Tibial nerve (tissue), 4 donors: ENCODE measurements around the gene OTUD1. TPM values are rescaled to one million over a fixed set of nuclear protein-coding genes. Genes with fewer than 3 reads are reported as not detected.
A peak's percentile ranks its signal among the peaks of the same experiment; 100 is the strongest.

Source experiments
- DNase-seq, 2 donors: peaks; one replicate each; pipeline ENCODE4 v3.0.0-alpha.2; 2019; ENCODE audit warnings: low spot score in 2 of 2
- H3K27ac ChIP-seq, 4 donors: fragments of 200-600 bp; sonication (generic) in 3 of 4; one replicate each; pipeline ENCODE4 v1.5.1; 2017 to 2019; ENCODE audit warnings: mild to moderate bottlenecking in 1 of 4
- H3K27me3 ChIP-seq, 2 donors: fragments of 200-600 bp; sonication (generic) in 1 of 2; one replicate each; pipeline versions ENCODE4 v1.5.1 to v1.6.0; 2017 to 2019
- H3K36me3 ChIP-seq, 3 donors: fragments of 200-600 bp; sonication (generic); one replicate each; pipeline ENCODE4 v1.5.1; 2018 to 2019
- H3K4me1 ChIP-seq, 4 donors: fragments of 200-600 bp; sonication (generic) in 3 of 4; one replicate each; pipeline ENCODE4 v1.5.1; 2017 to 2019
- H3K4me3 ChIP-seq, 4 donors: fragments of 200-600 bp; sonication (generic) in 3 of 4; one replicate each; pipeline ENCODE4 v1.5.1; 2017 to 2019; ENCODE audit warnings: mild to moderate bottlenecking in 1 of 4, moderate library complexity in 1 of 4
- H3K9me3 ChIP-seq, 4 donors: fragments of 200-600 bp; sonication (generic) in 3 of 4; one replicate each; pipeline ENCODE4 v1.5.1; 2017 to 2019
- EP300 ChIP-seq, 2 donors: sonication (generic); formaldehyde crosslinking; IDR thresholded peaks; one replicate each; pipeline ENCODE4 v1.6.1; 2017; ENCODE audit warnings: antibody characterized with exemption in 2 of 2, mild to moderate bottlenecking in 1 of 2
- POLR2A ChIP-seq, 2 donors: fragments of 450-650 bp; IDR thresholded peaks; one replicate each; pipeline ENCODE4 v1.6.1; 2017; ENCODE audit warnings: antibody characterized with exemption in 2 of 2, mild to moderate bottlenecking in 2 of 2, moderate library complexity in 2 of 2
- WGBS, 2 donors: methylation state at CpG; one replicate each; pipeline ENCODE4 v1.1.5; 2018; 5-methylcytosine and 5-hydroxymethylcytosine counted together
- total RNA-seq, 4 donors: library from RNA; depleted of rRNA; stranded (reverse); fragments of >200 nt; gene quantifications; one replicate each; pipeline ENCODE4 v1.1.0, GENCODE V29; 2016
- TF ChIP-seq, protein P1 (sequence below), 5 experiments: fragments of 200-600 bp in 3 of 5; fragments of 450-650 bp in 2 of 5; sonication (generic) in 3 of 5; IDR thresholded peaks; one replicate each; pipeline ENCODE4 v1.5.1; 2016 to 2019; ENCODE audit warnings: antibody characterized with exemption in 5 of 5, mild to moderate bottlenecking in 3 of 5, moderate library complexity in 2 of 5

The OTUD1 gene
- total RNA-seq, 4 donors from 2014 or later: 12.1 to 18.6 (median 15.9) TPM

DNA sequence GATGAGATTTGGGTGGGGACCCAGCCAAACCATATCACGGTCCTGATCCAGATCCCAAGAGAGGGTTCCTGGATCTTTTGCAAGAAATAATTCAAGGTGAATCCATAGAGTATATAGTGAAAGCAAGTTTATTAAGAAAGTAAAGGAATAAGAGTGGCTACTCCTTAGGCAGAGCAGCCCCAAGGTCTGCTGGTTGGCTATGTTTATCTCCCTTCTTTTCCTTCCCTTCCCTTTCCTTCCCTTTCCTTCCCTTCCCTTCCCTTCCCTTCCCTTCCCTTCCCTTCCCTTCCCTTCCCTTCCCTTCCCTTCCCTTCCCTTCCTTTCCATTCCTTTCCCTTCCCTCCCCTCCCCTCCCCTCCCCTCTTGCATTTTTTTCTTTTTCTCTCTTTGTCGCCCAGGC, 35.2 kb downstream of the OTUD1 start:
- DNase-seq: no peak
- Histone ChIP-seq H3K9me3 (no peaks in the 10 kb centered on the region), H3K4me3 (no peak overlapping the region), H3K36me3 (no peaks in the 10 kb centered on the region), H3K27ac (no peak overlapping the region), H3K27me3 (no peaks in the 10 kb centered on the region), H3K4me1 (peaks cover 0 to 5% (median 0%) of the 10 kb centered on the region in 4 donors)
- WGBS, 2 donors: 86 to 88% methylated on average over 2 of the region's 2 CpGs
- TF ChIP-seq, protein P1, sequence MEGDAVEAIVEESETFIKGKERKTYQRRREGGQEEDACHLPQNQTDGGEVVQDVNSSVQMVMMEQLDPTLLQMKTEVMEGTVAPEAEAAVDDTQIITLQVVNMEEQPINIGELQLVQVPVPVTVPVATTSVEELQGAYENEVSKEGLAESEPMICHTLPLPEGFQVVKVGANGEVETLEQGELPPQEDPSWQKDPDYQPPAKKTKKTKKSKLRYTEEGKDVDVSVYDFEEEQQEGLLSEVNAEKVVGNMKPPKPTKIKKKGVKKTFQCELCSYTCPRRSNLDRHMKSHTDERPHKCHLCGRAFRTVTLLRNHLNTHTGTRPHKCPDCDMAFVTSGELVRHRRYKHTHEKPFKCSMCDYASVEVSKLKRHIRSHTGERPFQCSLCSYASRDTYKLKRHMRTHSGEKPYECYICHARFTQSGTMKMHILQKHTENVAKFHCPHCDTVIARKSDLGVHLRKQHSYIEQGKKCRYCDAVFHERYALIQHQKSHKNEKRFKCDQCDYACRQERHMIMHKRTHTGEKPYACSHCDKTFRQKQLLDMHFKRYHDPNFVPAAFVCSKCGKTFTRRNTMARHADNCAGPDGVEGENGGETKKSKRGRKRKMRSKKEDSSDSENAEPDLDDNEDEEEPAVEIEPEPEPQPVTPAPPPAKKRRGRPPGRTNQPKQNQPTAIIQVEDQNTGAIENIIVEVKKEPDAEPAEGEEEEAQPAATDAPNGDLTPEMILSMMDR (IDR thresholded peaks at IDR 0.05): no peak
- no peak for TF ChIP-seq POLR2A (IDR thresholded peaks at IDR 0.05)
- no peak for TF ChIP-seq EP300 (IDR thresholded peaks at IDR 0.05)

- Histone ChIP-seq H3K9me3 (no peaks in the 10 kb centered on the region), H3K27me3 (no peaks in the 10 kb centered on the region), H3K36me3 (no peaks in the 10 kb centered on the region), H3K4me3 (no peak overlapping the region), H3K27ac (no peak overlapping the region), H3K4me1 (peaks cover 0 to 4% (median 0%) of the 10 kb centered on the region in 4 donors)
- DNase-seq: no peak
- TF ChIP-seq, protein P1 (IDR thresholded peaks at IDR 0.05): no peak
- TF ChIP-seq POLR2A (IDR thresholded peaks at IDR 0.05) (no peak), EP300 (IDR thresholded peaks at IDR 0.05) (no peak)
- WGBS, 2 donors: 90 to 91% methylated on average over 4 of the region's 4 CpGs
Observed at GRCh38 chr10:23474626-23475025, 35.8 kb downstream of the OTUD1 start.

DNA sequence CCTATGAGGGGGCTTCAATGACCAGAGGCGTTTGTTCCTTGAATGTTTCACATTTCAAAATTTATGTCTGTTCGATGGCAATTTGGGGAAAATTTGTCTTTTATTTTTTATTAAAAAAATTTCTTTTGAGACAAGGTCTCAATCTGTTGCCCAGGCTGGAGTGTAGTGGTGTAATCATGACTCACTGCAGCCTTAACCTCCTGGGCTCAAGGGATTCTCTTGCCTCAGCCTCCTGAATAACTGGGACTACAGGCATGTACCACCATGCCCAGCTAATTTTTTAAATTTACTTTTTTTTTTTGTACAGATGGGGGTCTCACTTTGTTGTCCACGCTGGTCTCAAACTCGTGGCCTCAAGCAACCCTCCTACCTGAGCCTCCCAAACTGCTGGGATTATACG, 39.7 kb downstream of the OTUD1 start:
- Histone ChIP-seq H3K9me3 (no peaks in the 10 kb centered on the region), H3K36me3 (no peaks in the 10 kb centered on the region), H3K27ac (no peak overlapping the region), H3K4me3 (no peak overlapping the region), H3K4me1 (peaks cover 0 to 3% (median 0%) of the 10 kb centered on the region in 4 donors), H3K27me3 (no peaks in the 10 kb centered on the region)
- TF ChIP-seq POLR2A (IDR thresholded peaks at IDR 0.05) (no peak), EP300 (IDR thresholded peaks at IDR 0.05) (no peak)
- TF ChIP-seq, protein P1 (IDR thresholded peaks at IDR 0.05): no peak
- 83 to 89% methylated on average over 5 of the region's 5 CpGs for WGBS, 2 donors
- no peak for DNase-seq

- no peak overlapping the region for H3K4me3 ChIP-seq
- WGBS, 2 donors: 63 to 64% methylated on average over 3 of the region's 3 CpGs
- DNase-seq: no peak
- peaks cover 0 to 3% (median 0%) of the 10 kb centered on the region in 4 donors for H3K4me1 ChIP-seq
- H3K27ac ChIP-seq: no peak overlapping the region
- no peaks in the 10 kb centered on the region for H3K27me3 ChIP-seq
- no peaks in the 10 kb centered on the region for H3K36me3 ChIP-seq
- peak in 1 of 2 donors; percentile 35 for TF ChIP-seq EP300 (IDR thresholded peaks at IDR 0.05)
- TF ChIP-seq, protein P1 (IDR thresholded peaks at IDR 0.05): no peak
- H3K9me3 ChIP-seq: no peaks in the 10 kb centered on the region
Observed at GRCh38 chr10:23479798-23480473, 41.1 kb downstream of the OTUD1 start.

DNA sequence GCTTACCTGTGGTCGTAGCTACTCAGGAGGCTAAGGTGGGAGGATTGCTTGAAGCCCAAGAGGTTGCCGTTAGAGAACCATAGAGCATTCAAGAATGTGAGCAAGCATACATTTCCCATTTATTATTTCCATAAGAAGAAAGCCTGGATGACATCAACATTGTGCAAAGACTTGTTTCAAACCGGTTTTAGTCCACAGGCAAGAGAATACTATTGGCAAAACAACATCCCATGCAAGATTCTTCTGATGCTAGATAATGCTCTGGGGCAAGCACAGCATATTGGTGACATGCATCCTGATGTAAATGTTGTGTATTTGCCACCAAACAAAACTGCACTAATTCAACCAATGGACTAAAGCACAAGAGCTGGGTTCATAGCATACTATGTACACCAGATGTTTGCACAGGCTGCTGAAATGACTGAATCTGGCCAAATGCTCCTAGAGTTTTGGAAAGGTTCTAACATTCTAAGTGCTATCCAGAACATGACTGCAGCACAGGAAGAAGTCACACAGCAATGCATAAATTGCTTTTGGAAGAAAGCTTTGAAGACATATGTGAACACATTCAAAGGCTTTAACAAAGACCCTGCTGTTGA, 42.6 kb downstream of the OTUD1 start:
- no peaks in the 10 kb centered on the region for H3K36me3 ChIP-seq
- H3K27ac ChIP-seq: no peak overlapping the region
- 81 to 88% methylated on average over 3 of the region's 3 CpGs for WGBS, 2 donors
- TF ChIP-seq, protein P1 (IDR thresholded peaks at IDR 0.05): no peak
- TF ChIP-seq EP300 (IDR thresholded peaks at IDR 0.05) (no peak), POLR2A (IDR thresholded peaks at IDR 0.05) (no peak)
- no peaks in the 10 kb centered on the region for H3K27me3 ChIP-seq
- H3K4me1 ChIP-seq: peaks cover 0 to 3% (median 0%) of the 10 kb centered on the region in 4 donors
- DNase-seq: no peak
- H3K9me3 ChIP-seq: no peaks in the 10 kb centered on the region
- no peak overlapping the region for H3K4me3 ChIP-seq
